Measurements from ENCODE around the gene FNDC7.

Gene FNDC7

DNA sequence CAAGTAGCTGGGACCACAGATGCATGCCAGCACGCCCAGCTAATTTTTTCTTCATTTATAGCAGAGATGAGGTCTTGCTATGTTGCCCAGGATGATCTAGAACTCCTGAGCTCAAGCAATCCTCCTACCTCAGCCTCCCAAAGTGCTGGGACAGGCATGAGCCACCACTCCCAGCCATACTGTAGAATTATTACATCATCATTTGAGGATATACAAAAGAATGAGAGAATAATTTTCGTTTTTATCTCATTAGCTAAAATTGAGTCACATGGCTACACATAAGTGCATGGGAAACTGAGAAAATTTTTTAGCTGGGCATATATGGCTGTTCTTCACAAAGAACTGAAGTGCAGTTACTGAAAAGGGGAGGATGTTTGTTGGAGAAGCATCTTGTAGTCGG lies 55.0 kb downstream of the FNDC7 start:
- TF ChIP-seq, protein P1, sequence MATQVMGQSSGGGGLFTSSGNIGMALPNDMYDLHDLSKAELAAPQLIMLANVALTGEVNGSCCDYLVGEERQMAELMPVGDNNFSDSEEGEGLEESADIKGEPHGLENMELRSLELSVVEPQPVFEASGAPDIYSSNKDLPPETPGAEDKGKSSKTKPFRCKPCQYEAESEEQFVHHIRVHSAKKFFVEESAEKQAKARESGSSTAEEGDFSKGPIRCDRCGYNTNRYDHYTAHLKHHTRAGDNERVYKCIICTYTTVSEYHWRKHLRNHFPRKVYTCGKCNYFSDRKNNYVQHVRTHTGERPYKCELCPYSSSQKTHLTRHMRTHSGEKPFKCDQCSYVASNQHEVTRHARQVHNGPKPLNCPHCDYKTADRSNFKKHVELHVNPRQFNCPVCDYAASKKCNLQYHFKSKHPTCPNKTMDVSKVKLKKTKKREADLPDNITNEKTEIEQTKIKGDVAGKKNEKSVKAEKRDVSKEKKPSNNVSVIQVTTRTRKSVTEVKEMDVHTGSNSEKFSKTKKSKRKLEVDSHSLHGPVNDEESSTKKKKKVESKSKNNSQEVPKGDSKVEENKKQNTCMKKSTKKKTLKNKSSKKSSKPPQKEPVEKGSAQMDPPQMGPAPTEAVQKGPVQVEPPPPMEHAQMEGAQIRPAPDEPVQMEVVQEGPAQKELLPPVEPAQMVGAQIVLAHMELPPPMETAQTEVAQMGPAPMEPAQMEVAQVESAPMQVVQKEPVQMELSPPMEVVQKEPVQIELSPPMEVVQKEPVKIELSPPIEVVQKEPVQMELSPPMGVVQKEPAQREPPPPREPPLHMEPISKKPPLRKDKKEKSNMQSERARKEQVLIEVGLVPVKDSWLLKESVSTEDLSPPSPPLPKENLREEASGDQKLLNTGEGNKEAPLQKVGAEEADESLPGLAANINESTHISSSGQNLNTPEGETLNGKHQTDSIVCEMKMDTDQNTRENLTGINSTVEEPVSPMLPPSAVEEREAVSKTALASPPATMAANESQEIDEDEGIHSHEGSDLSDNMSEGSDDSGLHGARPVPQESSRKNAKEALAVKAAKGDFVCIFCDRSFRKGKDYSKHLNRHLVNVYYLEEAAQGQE (IDR thresholded peaks at IDR 0.05; ENCODE audit: insufficient read depth in 1 of 2, low read depth in 2 of 2, low read length in 2 of 2) = no peak
- TF ChIP-seq TAF1 (IDR thresholded peaks at IDR 0.05; ENCODE audit: borderline replicate concordance, insufficient read depth, low read length) = no peak
- no peak for TF ChIP-seq FOXP2 (optimal IDR thresholded peaks at IDR 0.05; ENCODE audit: borderline replicate concordance, extremely low read depth, extremely low read length, insufficient read depth)
- no peak for TF ChIP-seq SIN3A (IDR thresholded peaks at IDR 0.05; ENCODE audit: borderline replicate concordance, insufficient read depth, low read length)
- TF ChIP-seq POLR2AphosphoS5 (IDR thresholded peaks at IDR 0.05; ENCODE audit: low read depth, low read length) = no peak

- TF ChIP-seq FOXP2 (optimal IDR thresholded peaks at IDR 0.05; ENCODE audit: borderline replicate concordance, extremely low read depth, extremely low read length, insufficient read depth) = no peak
- TF ChIP-seq, protein P1 (IDR thresholded peaks at IDR 0.05; ENCODE audit: insufficient read depth in 1 of 2, low read depth in 2 of 2, low read length in 2 of 2) = no peak
- no peak for TF ChIP-seq SIN3A (IDR thresholded peaks at IDR 0.05; ENCODE audit: borderline replicate concordance, insufficient read depth, low read length)
These were observed 65.1 kb downstream of the FNDC7 start for GRCh38 chr1:108777839-108778238.

- TF ChIP-seq POLR2AphosphoS5 (IDR thresholded peaks at IDR 0.05; ENCODE audit: low read depth, low read length) (no peak), FOXP2 (optimal IDR thresholded peaks at IDR 0.05; ENCODE audit: borderline replicate concordance, extremely low read depth, extremely low read length, insufficient read depth) (no peak), SIN3A (IDR thresholded peaks at IDR 0.05; ENCODE audit: borderline replicate concordance, insufficient read depth, low read length) (no peak), TAF1 (IDR thresholded peaks at IDR 0.05; ENCODE audit: borderline replicate concordance, insufficient read depth, low read length) (no peak)
- TF ChIP-seq, protein P1 (IDR thresholded peaks at IDR 0.05; ENCODE audit: insufficient read depth in 1 of 2, low read depth in 2 of 2, low read length in 2 of 2) = no peak
These were observed 66.7 kb downstream of the FNDC7 start for GRCh38 chr1:108779455-108779854.

- no peak for TF ChIP-seq POLR2AphosphoS5 (IDR thresholded peaks at IDR 0.05; ENCODE audit: low read depth, low read length)
- TF ChIP-seq, protein P1 (IDR thresholded peaks at IDR 0.05; ENCODE audit: insufficient read depth in 1 of 2, low read depth in 2 of 2, low read length in 2 of 2) = no peak
- TF ChIP-seq FOXP2 (optimal IDR thresholded peaks at IDR 0.05; ENCODE audit: borderline replicate concordance, extremely low read depth, extremely low read length, insufficient read depth) = no peak
- TF ChIP-seq TAF1 (IDR thresholded peaks at IDR 0.05; ENCODE audit: borderline replicate concordance, insufficient read depth, low read length) = no peak
- TF ChIP-seq SIN3A (IDR thresholded peaks at IDR 0.05; ENCODE audit: borderline replicate concordance, insufficient read depth, low read length) = no peak
These were observed 68.3 kb downstream of the FNDC7 start for GRCh38 chr1:108780937-108781574.

- TF ChIP-seq, protein P1 (IDR thresholded peaks at IDR 0.05; ENCODE audit: insufficient read depth in 1 of 2, low read depth in 2 of 2, low read length in 2 of 2) = no peak
- TF ChIP-seq SIN3A (IDR thresholded peaks at IDR 0.05; ENCODE audit: borderline replicate concordance, insufficient read depth, low read length) = no peak
- no peak for TF ChIP-seq TAF1 (IDR thresholded peaks at IDR 0.05; ENCODE audit: borderline replicate concordance, insufficient read depth, low read length)
- no peak for TF ChIP-seq POLR2AphosphoS5 (IDR thresholded peaks at IDR 0.05; ENCODE audit: low read depth, low read length)
- TF ChIP-seq FOXP2 (optimal IDR thresholded peaks at IDR 0.05; ENCODE audit: borderline replicate concordance, extremely low read depth, extremely low read length, insufficient read depth) = no peak
These were observed 72.6 kb downstream of the FNDC7 start for GRCh38 chr1:108785264-108785663.

Data from PFSK-1 (cell line).